DND-41 (cell line): Measurements from ENCODE around the gene MTA3.

Source experiments
- ATAC-seq: fragments of 200-7000 bp; cut with Tn5 transposase; 3 replicates; pipeline ENCODE4 v1.9.1; 2021; ENCODE audit warnings: low read depth; ENCODE audit not compliant: insufficient read depth
- DNase-seq: peaks from one replicate; pipeline ENCODE4 v3.0.0-alpha.2; 2020
- H2AFZ ChIP-seq: 2 replicates; pipeline ENCODE4 v1.6.0; 2012; ENCODE audit warnings: low read depth, low read length
- H3K27ac ChIP-seq: 2 replicates; pipeline ENCODE4 v1.5.1; 2012; ENCODE audit warnings: low read length, inconsistent platforms
- H3K27me3 ChIP-seq: fragments of 200-600 bp; sonication (generic); 2 replicates; pipeline ENCODE4 v1.6.0; 2012; ENCODE audit warnings: low read length, mild to moderate bottlenecking, inconsistent platforms; ENCODE audit not compliant: insufficient read depth, poor library complexity
- H3K36me3 ChIP-seq: 2 replicates; pipeline ENCODE4 v1.5.1; 2012; ENCODE audit warnings: low read length, inconsistent platforms; ENCODE audit not compliant: insufficient read depth
- H3K4me1 ChIP-seq: 2 replicates; pipeline ENCODE4 v1.5.1; 2012; ENCODE audit warnings: mild to moderate bottlenecking, low read length; ENCODE audit not compliant: insufficient read depth
- H3K4me2 ChIP-seq: 2 replicates; pipeline ENCODE4 v1.6.0; 2012; ENCODE audit warnings: mild to moderate bottlenecking, moderate library complexity, low read length, inconsistent platforms; ENCODE audit not compliant: insufficient read depth
- H3K4me3 ChIP-seq, 2 experiments: fragments of 200-600 bp in 1 of 2; shearing (Covaris generic) in 1 of 2; 2 replicates each; pipeline ENCODE4 v1.5.1; 2012 to 2016; ENCODE audit warnings: inconsistent platforms in 2 of 2, low read length in 2 of 2, mild to moderate bottlenecking in 2 of 2, low read depth in 1 of 2, moderate library complexity in 1 of 2
- H3K79me2 ChIP-seq: 2 replicates; pipeline ENCODE4 v1.6.0; 2012; ENCODE audit warnings: low read length, inconsistent platforms; ENCODE audit not compliant: insufficient read depth
- H3K9ac ChIP-seq: 2 replicates; pipeline ENCODE4 v1.6.0; 2012; ENCODE audit warnings: low read depth, mild to moderate bottlenecking, inconsistent platforms, low read length, moderate library complexity
- H3K9me3 ChIP-seq: 2 replicates; pipeline ENCODE4 v1.5.1; 2012; ENCODE audit warnings: low read length, moderate library complexity, mild to moderate bottlenecking, inconsistent platforms; ENCODE audit not compliant: insufficient read depth, severe bottlenecking
- H4K20me1 ChIP-seq: 2 replicates; pipeline ENCODE4 v1.6.0; 2012; ENCODE audit warnings: low read length; ENCODE audit not compliant: insufficient read depth
- EZH2 ChIP-seq: IDR thresholded peaks from 3 replicates; pipeline ENCODE4 v1.6.1; 2012; ENCODE audit warnings: borderline replicate concordance, low read depth, mild to moderate bottlenecking, moderate library complexity, low read length, inconsistent platforms; ENCODE audit not compliant: severe bottlenecking
- TF ChIP-seq, protein P1 (sequence below): IDR thresholded peaks from 2 replicates; pipeline ENCODE4 v1.5.1; 2012; ENCODE audit warnings: borderline replicate concordance, low read length, moderate library complexity, mild to moderate bottlenecking; ENCODE audit not compliant: poor library complexity, severe bottlenecking; ENCODE audit errors: extremely low read depth

MTA3 gene

DNA sequence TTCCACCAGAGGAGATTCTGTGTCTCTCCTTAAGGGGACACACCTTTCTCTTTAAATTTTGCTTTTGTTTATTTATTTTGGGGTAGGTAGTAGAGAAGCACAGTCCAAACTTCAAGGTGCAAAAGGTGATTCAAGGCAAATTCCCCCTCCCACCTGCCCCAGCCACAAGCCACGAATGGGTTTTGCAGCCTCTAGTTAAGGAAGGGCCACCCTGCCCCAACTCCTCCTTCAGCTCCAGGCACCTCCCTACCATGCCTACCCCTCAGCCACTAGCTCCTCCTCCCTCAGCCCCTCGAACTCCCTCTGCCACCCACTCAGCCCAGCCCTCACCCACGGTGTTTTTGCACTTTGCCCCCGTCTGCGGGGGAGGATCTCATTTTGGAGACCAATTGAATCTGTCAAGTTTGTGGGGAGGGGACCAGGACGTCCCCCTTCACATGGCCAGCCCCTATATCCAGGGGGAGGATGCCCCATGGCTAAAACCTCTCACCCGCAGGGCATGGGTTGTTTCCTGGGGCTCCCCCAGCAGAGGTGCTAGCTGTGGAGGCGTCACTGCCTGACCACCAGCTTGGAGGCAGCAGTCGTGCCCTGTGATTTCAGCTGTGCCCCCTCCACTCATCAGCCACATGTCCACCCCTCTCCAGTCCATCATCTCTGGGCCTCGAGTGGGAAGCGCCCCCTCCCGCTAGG is 219.5 kb downstream of the MTA3 start:
- H3K9me3 ChIP-seq = no peaks in the 10 kb centered on the region
- no peak overlapping the region for H2AFZ ChIP-seq
- DNase-seq (no peak), ATAC-seq (peak; percentile 68; the same call in 1 of the 3 replicates)
- H3K79me2 ChIP-seq = no peaks in the 10 kb centered on the region
- H3K4me1 ChIP-seq = no peaks in the 10 kb centered on the region
- TF ChIP-seq, protein P1, sequence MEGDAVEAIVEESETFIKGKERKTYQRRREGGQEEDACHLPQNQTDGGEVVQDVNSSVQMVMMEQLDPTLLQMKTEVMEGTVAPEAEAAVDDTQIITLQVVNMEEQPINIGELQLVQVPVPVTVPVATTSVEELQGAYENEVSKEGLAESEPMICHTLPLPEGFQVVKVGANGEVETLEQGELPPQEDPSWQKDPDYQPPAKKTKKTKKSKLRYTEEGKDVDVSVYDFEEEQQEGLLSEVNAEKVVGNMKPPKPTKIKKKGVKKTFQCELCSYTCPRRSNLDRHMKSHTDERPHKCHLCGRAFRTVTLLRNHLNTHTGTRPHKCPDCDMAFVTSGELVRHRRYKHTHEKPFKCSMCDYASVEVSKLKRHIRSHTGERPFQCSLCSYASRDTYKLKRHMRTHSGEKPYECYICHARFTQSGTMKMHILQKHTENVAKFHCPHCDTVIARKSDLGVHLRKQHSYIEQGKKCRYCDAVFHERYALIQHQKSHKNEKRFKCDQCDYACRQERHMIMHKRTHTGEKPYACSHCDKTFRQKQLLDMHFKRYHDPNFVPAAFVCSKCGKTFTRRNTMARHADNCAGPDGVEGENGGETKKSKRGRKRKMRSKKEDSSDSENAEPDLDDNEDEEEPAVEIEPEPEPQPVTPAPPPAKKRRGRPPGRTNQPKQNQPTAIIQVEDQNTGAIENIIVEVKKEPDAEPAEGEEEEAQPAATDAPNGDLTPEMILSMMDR = no peak
- TF ChIP-seq EZH2 = no peak
- H3K27ac ChIP-seq = no peak overlapping the region
- H3K36me3 ChIP-seq = no peaks in the 10 kb centered on the region
- H3K27me3 ChIP-seq = no peaks in the 10 kb centered on the region
- H3K4me3 ChIP-seq = no peak overlapping the region
- no peak overlapping the region for H3K9ac ChIP-seq
- H4K20me1 ChIP-seq = no peaks in the 10 kb centered on the region
- H3K4me2 ChIP-seq = no peak overlapping the region

DNA sequence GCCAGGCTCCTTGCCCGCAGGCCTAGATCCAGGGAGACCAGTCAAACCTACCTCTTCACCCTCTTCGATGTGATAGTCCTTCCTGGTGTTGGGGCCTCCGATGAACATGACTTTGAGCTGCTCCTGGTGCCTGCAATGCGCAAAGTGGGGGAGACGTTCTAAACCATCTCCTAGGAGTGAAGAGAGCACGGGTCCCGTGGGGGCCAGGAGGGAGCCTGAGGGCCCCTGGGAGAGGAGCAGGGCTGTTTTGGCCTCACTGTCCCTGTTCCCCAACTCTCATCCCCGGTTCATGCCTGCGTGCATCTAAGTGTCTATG is 220.0 kb downstream of the MTA3 start:
- H4K20me1 ChIP-seq = no peaks in the 10 kb centered on the region
- no peak for TF ChIP-seq EZH2
- TF ChIP-seq, protein P1 = no peak
- no peaks in the 10 kb centered on the region for H3K9me3 ChIP-seq

DNA sequence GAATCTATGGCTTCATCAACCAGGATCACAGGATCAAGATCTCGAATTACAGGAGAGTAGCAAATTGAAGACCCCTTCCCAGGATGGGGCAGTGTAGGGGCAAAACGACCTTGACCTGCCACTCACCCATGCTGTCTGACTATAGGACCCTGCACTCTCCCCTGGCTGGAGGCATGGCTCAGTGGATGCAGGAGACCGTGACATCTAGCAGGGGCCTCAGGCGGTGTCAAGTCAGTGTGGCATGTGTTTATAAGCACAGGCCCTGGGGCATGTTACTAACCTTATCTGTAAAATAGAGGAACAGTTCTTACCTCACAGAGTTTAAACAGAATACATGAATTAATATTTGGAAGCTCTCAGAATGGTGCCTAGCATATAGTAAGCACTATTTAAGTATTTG is 220.4 kb downstream of the MTA3 start:
- Histone ChIP-seq H3K79me2 (no peaks in the 10 kb centered on the region), H3K4me1 (peaks cover 7% of the 10 kb centered on the region), H2AFZ (no peak overlapping the region), H3K27ac (no peak overlapping the region), H4K20me1 (no peaks in the 10 kb centered on the region), H3K4me2 (no peak overlapping the region), H3K9me3 (no peaks in the 10 kb centered on the region), H3K27me3 (no peaks in the 10 kb centered on the region), H3K36me3 (no peaks in the 10 kb centered on the region), H3K4me3 (no peak overlapping the region), H3K9ac (no peak overlapping the region)
- TF ChIP-seq, protein P1 = no peak
- TF ChIP-seq EZH2 = no peak
- ATAC-seq (no peak), DNase-seq (no peak)

More for the DNA sequence above, 220.0 kb downstream of the MTA3 start:
- Histone ChIP-seq H3K36me3 (no peaks in the 10 kb centered on the region), H3K4me3 (no peak overlapping the region), H3K4me1 (peaks cover 3% of the 10 kb centered on the region), H3K9ac (no peak overlapping the region), H3K27ac (no peak overlapping the region), H3K4me2 (no peak overlapping the region), H2AFZ (no peak overlapping the region), H3K27me3 (no peaks in the 10 kb centered on the region), H3K79me2 (no peaks in the 10 kb centered on the region)
- ATAC-seq (no peak), DNase-seq (no peak)
